ENCODE measurements around the gene APOL6. TPM values are rescaled to one million over a fixed set of nuclear protein-coding genes. Genes with fewer than 3 reads are reported as not detected.
A peak's percentile ranks its signal among the peaks of the same experiment; 100 is the strongest.
"Not testable (repeated sequence)": the region's sequence is repeated elsewhere in the genome, so short reads cannot be mapped to it uniquely, and the experiment has no call there.

APOL6 gene
- total and polyA plus RNA-seq, 2 of the 13 experiments (the other 11 are each of a cell fraction or from before 2014, with no cell fraction given): 5.2 to 7.5 TPM

- TF ChIP-seq SP1 (IDR thresholded peaks at IDR 0.05) (no peak), SP1 (CRISPR knock-in tag; IDR thresholded peaks at IDR 0.05) (no peak), ZZZ3 (CRISPR knock-in tag; IDR thresholded peaks at IDR 0.05; ENCODE audit: borderline replicate concordance) (no peak)
- ChIA-PET POLR2A (interaction anchor here (1.7 kb wide), 1 partner anchor 10 kb away, joined by 5 read pairs; no protein-coding TSS in a partner anchor), CTCF (ENCODE audit: low intra/inter-chr PET ratio, low total read pairs) (no interaction called here)
- BruUV-seq (replicated peaks): no TSS peak
- H3K36me3 ChIP-seq (replicated peaks in 1 of 2; ENCODE audit: control insufficient read depth in 1 of 2, insufficient read depth in 2 of 2, low read length in 2 of 2): no peaks in the 10 kb centered on the region
- H3K27me3 ChIP-seq (ENCODE audit: control insufficient read depth in 1 of 2, insufficient read depth in 2 of 2, low read length in 2 of 2): peaks cover 0 to 27% of the 10 kb centered on the region in 2 experiments; a peak in 2 of 5 replicates
- no peak overlapping the region for H2AFZ ChIP-seq (ENCODE audit: low read length)
- no peaks in the 10 kb centered on the region for H4K20me1 ChIP-seq (ENCODE audit: insufficient read depth, low read length)
- intact Hi-C loops (cut with micrococcal nuclease; ENCODE audit: unreplicated experiment) (loop anchor here (5.0 kb wide), 1 partner anchor 189 kb away; no protein-coding TSS in a partner anchor), in situ Hi-C loops (cut with HindIII; ENCODE audit: extremely low pct_ligation_motif_present, low pct_unique_long_range_greater_than_20kb) (loop anchor here (10.0 kb wide), 1 partner anchor 57 kb away; no protein-coding TSS in a partner anchor)
- no peaks in the 10 kb centered on the region for H3K79me2 ChIP-seq (ENCODE audit: insufficient read depth, low read length)
- FAIRE-seq (no peak), DNase-seq (ENCODE audit: low spot score) (no peak), ATAC-seq (no peak)
- H3K9me3 ChIP-seq (ENCODE audit: low read length): no peaks in the 10 kb centered on the region
- whole genome bisulfite sequencing (ENCODE audit: low lambda C conversion rate): 49% methylated on average over 6 of the region's 6 CpGs
- H3K4me2 ChIP-seq (ENCODE audit: low read depth, low read length): no peak overlapping the region
- no peak overlapping the region for H3K9ac ChIP-seq (ENCODE audit: insufficient read depth, low read depth, low read length)
- H3K27ac ChIP-seq (ENCODE audit: extremely low read length, insufficient read depth, low read length): no peak overlapping the region
- no peak overlapping the region for H3K4me3 ChIP-seq (replicated peaks in 1 of 3; ENCODE audit: insufficient read depth in 1 of 3, low read depth in 2 of 3, low read length in 3 of 3)
- H3K4me1 ChIP-seq (ENCODE audit: insufficient read depth, low read length): peaks cover 18% of the 10 kb centered on the region
Measured at GRCh38 chr22:35621451-35621850, 26.8 kb upstream of the APOL6 start.

DNA sequence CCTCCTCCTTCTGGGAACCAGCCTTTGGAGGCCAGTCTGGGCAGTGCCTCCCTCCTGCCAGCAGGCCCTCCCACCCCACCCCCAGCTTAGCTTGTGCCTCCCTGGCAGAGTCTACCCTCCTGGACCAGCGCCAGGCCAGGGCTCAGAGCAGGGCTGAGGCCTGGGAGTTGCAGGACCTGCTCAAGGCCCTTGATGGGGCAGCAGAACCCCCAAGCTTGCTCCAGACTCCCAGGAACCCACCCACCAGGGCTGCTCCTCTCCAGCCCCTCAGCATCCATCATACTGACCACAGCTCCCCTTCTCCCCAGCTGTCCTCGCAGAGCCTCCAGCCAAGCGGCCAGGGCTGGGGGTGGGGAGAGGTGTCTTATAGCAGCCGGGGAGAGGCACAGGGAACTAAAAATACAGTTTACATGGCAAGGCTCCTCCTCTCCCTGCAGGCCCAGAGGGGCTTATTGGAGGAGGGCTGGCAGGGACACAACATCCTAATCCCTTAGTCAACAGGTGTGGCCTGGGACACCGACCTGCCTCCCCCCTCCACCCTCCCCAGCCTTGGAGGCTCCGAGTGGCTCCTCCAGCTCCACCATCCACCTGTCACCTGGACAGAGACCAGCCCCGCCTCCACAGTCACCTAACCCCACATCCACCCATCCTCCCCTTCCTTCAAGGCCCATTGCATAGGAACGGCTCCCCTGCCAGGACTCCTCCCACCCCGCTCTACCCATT lies 25.9 kb upstream of the APOL6 start:
- H2AFZ ChIP-seq (ENCODE audit: low read length): no peak overlapping the region
- TF ChIP-seq ZC3H4 (CRISPR knock-in tag; IDR thresholded peaks at IDR 0.05; ENCODE audit: borderline replicate concordance) (no peak), RBAK (CRISPR knock-in tag; IDR thresholded peaks at IDR 0.05) (no peak), PITX1 (CRISPR knock-in tag; IDR thresholded peaks at IDR 0.05) (peak; percentile 77; the same call in 1 of the 2 replicates)
- CTCF ChIA-PET (ENCODE audit: low intra/inter-chr PET ratio, low total read pairs): interaction anchor here (1.4 kb wide), 1 partner anchor 272 kb away, joined by 7 read pairs; no protein-coding TSS in a partner anchor

GRCh38 chr22:35623885-35624284 lies 24.4 kb upstream of the APOL6 start:
- CTCF ChIA-PET (ENCODE audit: low intra/inter-chr PET ratio, low total read pairs): interaction anchor here (0.7 to 1.4 kb wide), 3 partner anchors 193 to 274 kb away, joined by 3 to 8 read pairs (median 7); no protein-coding TSS in a partner anchor
- H3K36me3 ChIP-seq (replicated peaks in 1 of 2; ENCODE audit: control insufficient read depth in 1 of 2, insufficient read depth in 2 of 2, low read length in 2 of 2); H3K4me3 ChIP-seq (replicated peaks in 1 of 3; ENCODE audit: insufficient read depth in 1 of 3, low read depth in 2 of 3, low read length in 3 of 3); DNase-seq (ENCODE audit: low spot score); BruUV-seq (replicated peaks); H4K20me1 ChIP-seq (ENCODE audit: insufficient read depth, low read length); H3K4me2 ChIP-seq (ENCODE audit: low read depth, low read length); H3K9ac ChIP-seq (ENCODE audit: insufficient read depth, low read depth, low read length); H3K27ac ChIP-seq (ENCODE audit: extremely low read length, insufficient read depth, low read length); H3K79me2 ChIP-seq (ENCODE audit: insufficient read depth, low read length); FAIRE-seq; H2AFZ ChIP-seq (ENCODE audit: low read length); POLR2A ChIA-PET; H3K9me3 ChIP-seq (ENCODE audit: low read length); ATAC-seq: not testable (repeated sequence)
- 73% methylated on average over 5 of the region's 5 CpGs for WGBS (ENCODE audit: low lambda C conversion rate)
- in situ Hi-C loops (cut with HindIII; ENCODE audit: extremely low pct_ligation_motif_present, low pct_unique_long_range_greater_than_20kb) (loop anchor here (10.0 kb wide), 1 partner anchor 59 kb away; no protein-coding TSS in a partner anchor), intact Hi-C loops (cut with micrococcal nuclease; ENCODE audit: unreplicated experiment) (loop anchor here (1.0 to 5.0 kb wide), 2 partner anchors 192 to 273 kb away; no protein-coding TSS in a partner anchor)
- H3K27me3 ChIP-seq (ENCODE audit: control insufficient read depth in 1 of 2, insufficient read depth in 2 of 2, low read length in 2 of 2): peaks cover 0 to 27% of the 10 kb centered on the region in 2 experiments; a peak in 2 of 5 replicates
- peaks cover 24% of the 10 kb centered on the region for H3K4me1 ChIP-seq (ENCODE audit: insufficient read depth, low read length)

More for the DNA sequence above, 25.9 kb upstream of the APOL6 start:
- Histone ChIP-seq H3K9ac (ENCODE audit: insufficient read depth, low read depth, low read length) (no peak overlapping the region), H3K27me3 (ENCODE audit: control insufficient read depth in 1 of 2, insufficient read depth in 2 of 2, low read length in 2 of 2) (peaks cover 0 to 27% of the 10 kb centered on the region in 2 experiments; a peak in 2 of 5 replicates), H3K79me2 (ENCODE audit: insufficient read depth, low read length) (no peaks in the 10 kb centered on the region), H3K36me3 (replicated peaks in 1 of 2; ENCODE audit: control insufficient read depth in 1 of 2, insufficient read depth in 2 of 2, low read length in 2 of 2) (no peaks in the 10 kb centered on the region), H3K4me2 (ENCODE audit: low read depth, low read length) (no peak overlapping the region), H4K20me1 (ENCODE audit: insufficient read depth, low read length) (no peaks in the 10 kb centered on the region), H3K27ac (ENCODE audit: extremely low read length, insufficient read depth, low read length) (no peak overlapping the region), H3K4me1 (ENCODE audit: insufficient read depth, low read length) (peaks cover 24% of the 10 kb centered on the region), H3K4me3 (replicated peaks in 1 of 3; ENCODE audit: insufficient read depth in 1 of 3, low read depth in 2 of 3, low read length in 3 of 3) (no peak overlapping the region), H3K9me3 (ENCODE audit: low read length) (no peaks in the 10 kb centered on the region)
- in situ Hi-C loops (cut with HindIII; ENCODE audit: extremely low pct_ligation_motif_present, low pct_unique_long_range_greater_than_20kb): loop anchor here (10.0 kb wide), 1 partner anchor 58 kb away; no protein-coding TSS in a partner anchor
- BruUV-seq (replicated peaks): no TSS peak
- POLR2A ChIA-PET: interaction anchor here (1.7 kb wide), 1 partner anchor 11 kb away, joined by 5 read pairs; no protein-coding TSS in a partner anchor
- FAIRE-seq (no peak), DNase-seq (ENCODE audit: low spot score) (no peak), ATAC-seq (no peak)
- 25% methylated on average over 7 of the region's 9 CpGs for WGBS (ENCODE audit: low lambda C conversion rate)
- intact Hi-C loops (cut with micrococcal nuclease; ENCODE audit: unreplicated experiment): loop anchor here (5.0 kb wide), 1 partner anchor 190 kb away; no protein-coding TSS in a partner anchor
